Medulla oblongata (tissue), 1 donor: Measurements from ENCODE around the gene DSCAM.

ENCODE experiments used
- DNase-seq: peaks from one replicate; pipeline ENCODE4 v3.0.0-alpha.2; 2015; ENCODE audit errors: extremely low spot score

Gene DSCAM

GRCh38 chr21:40707656-40708244 lies 139.2 kb downstream of the DSCAM start:
- DNase-seq = no peak

GRCh38 chr21:40706806-40707655 lies 139.9 kb downstream of the DSCAM start:
- DNase-seq = no peak

- DNase-seq = no peak
Measured at GRCh38 chr21:40706176-40706575, 140.8 kb downstream of the DSCAM start.

GRCh38 chr21:40704141-40704540 lies 142.8 kb downstream of the DSCAM start:
- DNase-seq = no peak

- DNase-seq = no peak
Measured at GRCh38 chr21:40699366-40699765, 147.6 kb downstream of the DSCAM start.

- DNase-seq = no peak
Measured at GRCh38 chr21:40696246-40696645, 150.7 kb downstream of the DSCAM start.

GRCh38 chr21:40689840-40690360 lies 157.1 kb downstream of the DSCAM start:
- no peak for DNase-seq

GRCh38 chr21:40689217-40689616 lies 157.7 kb downstream of the DSCAM start:
- DNase-seq = no peak

- no peak for DNase-seq
Measured at GRCh38 chr21:40688106-40688864, 158.7 kb downstream of the DSCAM start.

GRCh38 chr21:40687625-40688024 lies 159.3 kb downstream of the DSCAM start:
- no peak for DNase-seq

GRCh38 chr21:40686526-40686925 lies 160.4 kb downstream of the DSCAM start:
- no peak for DNase-seq

- DNase-seq = no peak
Measured at GRCh38 chr21:40685141-40685540, 161.8 kb downstream of the DSCAM start.

- DNase-seq = no peak
Measured at GRCh38 chr21:40684726-40685125, 162.2 kb downstream of the DSCAM start.

- no peak for DNase-seq
Measured at GRCh38 chr21:40683349-40683748, 163.6 kb downstream of the DSCAM start.

- peak; percentile 81 for DNase-seq
Measured at GRCh38 chr21:40681164-40681859, 165.6 kb downstream of the DSCAM start.

- no peak for DNase-seq
Measured at GRCh38 chr21:40680311-40680710, 166.6 kb downstream of the DSCAM start.

- peak; percentile 40 for DNase-seq
Measured at GRCh38 chr21:40678681-40679284, 168.2 kb downstream of the DSCAM start.

GRCh38 chr21:40675017-40675416 lies 171.9 kb downstream of the DSCAM start:
- DNase-seq = no peak

GRCh38 chr21:40672602-40673001 lies 174.4 kb downstream of the DSCAM start:
- DNase-seq = no peak

GRCh38 chr21:40671716-40672115 lies 175.2 kb downstream of the DSCAM start:
- no peak for DNase-seq

GRCh38 chr21:40668555-40669275 lies 178.2 kb downstream of the DSCAM start:
- no peak for DNase-seq
